Islet precursor cell (in vitro differentiated cells): ENCODE results near the gene TMEM222.
"Not testable (repeated sequence)": the region's sequence is repeated elsewhere in the genome, so short reads cannot be mapped to it uniquely, and the experiment has no call there.

Source experiments
- DNase-seq: peaks from one replicate; pipeline ENCODE4 v3.0.0-alpha.2; 2018

TMEM222 gene

GRCh38 chr1:27380766-27381733, 59.1 kb downstream of the TMEM222 start:
- no peak for DNase-seq

- DNase-seq = no peak
Observed at GRCh38 chr1:27381969-27382762, 60.2 kb downstream of the TMEM222 start.

GRCh38 chr1:27383039-27383605, 61.2 kb downstream of the TMEM222 start, which contains the start of gene CD164L2:
TSS of gene CD164L2 (minus strand) at chr1:27383333. CDS start at chr1:27383239, 94 bp downstream.
- DNase-seq = peak; percentile 82

- DNase-seq = no peak
Observed at GRCh38 chr1:27383661-27384060, 61.7 kb downstream of the TMEM222 start.

GRCh38 chr1:27384797-27385196, 62.8 kb downstream of the TMEM222 start:
- not testable (repeated sequence) for DNase-seq
